Bladder microvascular endothelial cell (primary cell): Measurements from ENCODE around the gene POC1A. TPM values are rescaled to one million over a fixed set of nuclear protein-coding genes. Genes with fewer than 3 reads are reported as not detected.

Source experiments
- total RNA-seq: library from RNA; depleted of rRNA; stranded (reverse); fragments of >200 nt; gene quantifications from 2 replicates; pipeline ENCODE4 v1.2.3, GENCODE V29; 2014

The POC1A gene
- total RNA-seq: 10.5 and 11.4 TPM in 2 replicates

GRCh38 chr3:52154135-52155094, at the start of gene POC1A:
POC1A (minus strand) TSS chr3:52154423; CDS start chr3:52154372, 51 bp downstream.

GRCh38 chr3:52197842-52198625, 43.8 kb upstream of the POC1A start, which contains the start of gene ALAS1:
ALAS1 (plus strand) TSS chr3:52198160; CDS start chr3:52199242, 1,082 bp downstream.

GRCh38 chr3:52056521-52056967, 97.7 kb downstream of the POC1A start, which contains the start of gene DUSP7:
DUSP7 (minus strand) TSS chr3:52056571; CDS start chr3:52056366, 205 bp downstream.

Other genes with a start within 250 kb of the POC1A start
- 18.8 and 26.5 TPM in 2 replicates for gene RRP9, start 212.5 kb downstream of the POC1A start, total RNA-seq
- 12.3 and 15.5 TPM in 2 replicates for gene PARP3, start 212.1 kb downstream of the POC1A start, total RNA-seq
- gene GPR62, start 199.0 kb downstream of the POC1A start, total RNA-seq: not detected in 2 replicates
- gene PCBP4, start 187.0 kb downstream of the POC1A start, total RNA-seq: 20.2 and 45.4 TPM in 2 replicates
- 7.9 and 11.0 TPM in 2 replicates for gene ABHD14B, start 180.4 kb downstream of the POC1A start, total RNA-seq
- 4.3 and 4.4 TPM in 2 replicates for gene ABHD14A, start 179.4 kb downstream of the POC1A start, total RNA-seq
- 13.0 and 15.2 TPM in 2 replicates for gene ACY1, start 170.9 kb downstream of the POC1A start, total RNA-seq
- 529 and 935 TPM in 2 replicates for gene RPL29, start 158.5 kb downstream of the POC1A start, total RNA-seq
- 7.0 TPM in 2 replicates for gene DUSP7, start 97.9 kb downstream of the POC1A start, total RNA-seq
- 32.7 and 41.0 TPM in 2 replicates for gene ALAS1, start 43.7 kb upstream of the POC1A start, total RNA-seq
- gene TLR9, start 71.2 kb upstream of the POC1A start, total RNA-seq: under 0.01 and 0.06 TPM in 2 replicates
- 111 and 129 TPM in 2 replicates for gene TWF2, start 84.7 kb upstream of the POC1A start, total RNA-seq
- gene PPM1M, start 91.3 kb upstream of the POC1A start, total RNA-seq: 11.8 and 20.8 TPM in 2 replicates
- 53.3 and 97.9 TPM in 2 replicates for gene WDR82, start 124.2 kb upstream of the POC1A start, total RNA-seq
- gene GLYCTK, start 133.4 kb upstream of the POC1A start, total RNA-seq: 14.9 and 17.2 TPM in 2 replicates
- 1.5 and 7.0 TPM in 2 replicates for gene DNAH1, start 161.9 kb upstream of the POC1A start, total RNA-seq